Suppressor macrophage treated with lipopolysaccharide for 1 hour (primary cell): ENCODE data around the gene TSC22D3.

Experiments used
- DNase-seq, 3 donors: peaks; one replicate each; pipeline ENCODE4 v3.0.0-alpha.2; 2020 to 2022

The TSC22D3 gene

GRCh38 chrX:107729558-107730297, 45.9 kb downstream of the TSC22D3 start:
- peak in 2 of 3 donors; percentile 12 to 23 for DNase-seq

- DNase-seq = no peak
These were observed 47.1 kb downstream of the TSC22D3 start for GRCh38 chrX:107728371-107729099.

GRCh38 chrX:107726816-107727534, 48.6 kb downstream of the TSC22D3 start:
- DNase-seq = no peak

GRCh38 chrX:107725761-107726555, 49.6 kb downstream of the TSC22D3 start:
- no peak for DNase-seq

- no peak for DNase-seq
These were observed 50.9 kb downstream of the TSC22D3 start for GRCh38 chrX:107724653-107725052.

GRCh38 chrX:107723511-107723910, 52.1 kb downstream of the TSC22D3 start:
- DNase-seq = no peak

GRCh38 chrX:107721966-107722707, 53.5 kb downstream of the TSC22D3 start:
- no peak for DNase-seq

GRCh38 chrX:107721318-107721717, 54.3 kb downstream of the TSC22D3 start:
- peak in 2 of 3 donors; percentile 44 to 45 for DNase-seq

GRCh38 chrX:107718156-107718621, 57.4 kb downstream of the TSC22D3 start:
- DNase-seq = peak; percentile 80 to 81 (median 80)

- peak; percentile 89 to 90 (median 90) for DNase-seq
These were observed 58.5 kb downstream of the TSC22D3 start for GRCh38 chrX:107716816-107717700.

GRCh38 chrX:107716118-107716684, 59.4 kb downstream of the TSC22D3 start:
- DNase-seq = peak in 2 of 3 donors; percentile 22 to 36

GRCh38 chrX:107715331-107716117, 60.1 kb downstream of the TSC22D3 start:
- no peak for DNase-seq

- no peak for DNase-seq
These were observed 61.2 kb downstream of the TSC22D3 start for GRCh38 chrX:107714206-107714891.

GRCh38 chrX:107713543-107714205, 61.9 kb downstream of the TSC22D3 start:
- no peak for DNase-seq

GRCh38 chrX:107713203-107713542, 62.4 kb downstream of the TSC22D3 start:
- DNase-seq = no peak

- peak; percentile 70 to 89 (median 76) for DNase-seq
These were observed 63.1 kb downstream of the TSC22D3 start for GRCh38 chrX:107712231-107713202.

- no peak for DNase-seq
These were observed 63.9 kb downstream of the TSC22D3 start for GRCh38 chrX:107711521-107712181.
